ENCODE data around the gene COPS7A. TPM values are rescaled to one million over a fixed set of nuclear protein-coding genes. Genes with fewer than 3 reads are reported as not detected.

COPS7A gene
- total RNA-seq, 4 donors from 2014 or later, result 51.9 to 71.8 (median 63.0) TPM

- Histone ChIP-seq H3K4me3 (no peak overlapping the region), H3K36me3 (no peaks in the 10 kb centered on the region), H3K4me1 (peaks cover 13 to 21% (median 18%) of the 10 kb centered on the region in 4 donors), H3K9me3 (no peaks in the 10 kb centered on the region), H3K27ac (replicated peaks in 1 of 4) (no peak overlapping the region), H3K27me3 (peaks cover 4 to 89% (median 39%) of the 10 kb centered on the region in 4 donors)
- TF ChIP-seq, protein P1, sequence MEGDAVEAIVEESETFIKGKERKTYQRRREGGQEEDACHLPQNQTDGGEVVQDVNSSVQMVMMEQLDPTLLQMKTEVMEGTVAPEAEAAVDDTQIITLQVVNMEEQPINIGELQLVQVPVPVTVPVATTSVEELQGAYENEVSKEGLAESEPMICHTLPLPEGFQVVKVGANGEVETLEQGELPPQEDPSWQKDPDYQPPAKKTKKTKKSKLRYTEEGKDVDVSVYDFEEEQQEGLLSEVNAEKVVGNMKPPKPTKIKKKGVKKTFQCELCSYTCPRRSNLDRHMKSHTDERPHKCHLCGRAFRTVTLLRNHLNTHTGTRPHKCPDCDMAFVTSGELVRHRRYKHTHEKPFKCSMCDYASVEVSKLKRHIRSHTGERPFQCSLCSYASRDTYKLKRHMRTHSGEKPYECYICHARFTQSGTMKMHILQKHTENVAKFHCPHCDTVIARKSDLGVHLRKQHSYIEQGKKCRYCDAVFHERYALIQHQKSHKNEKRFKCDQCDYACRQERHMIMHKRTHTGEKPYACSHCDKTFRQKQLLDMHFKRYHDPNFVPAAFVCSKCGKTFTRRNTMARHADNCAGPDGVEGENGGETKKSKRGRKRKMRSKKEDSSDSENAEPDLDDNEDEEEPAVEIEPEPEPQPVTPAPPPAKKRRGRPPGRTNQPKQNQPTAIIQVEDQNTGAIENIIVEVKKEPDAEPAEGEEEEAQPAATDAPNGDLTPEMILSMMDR (IDR thresholded peaks at IDR 0.05), result no peak
- TF ChIP-seq POLR2AphosphoS5 (IDR thresholded peaks at IDR 0.05) (no peak), EP300 (IDR thresholded peaks at IDR 0.05) (no peak), POLR2A (IDR thresholded peaks at IDR 0.05; ENCODE audit: low read depth) (no peak)
- intact Hi-C loops (cut with DNase I), result no loop called here
- 64% methylated on average over 8 of the region's 8 CpGs for WGBS
- DNase-seq (ENCODE audit: extremely low spot score), result no peak
Measured at GRCh38 chr12:6698352-6699046, 25.3 kb upstream of the COPS7A start.

- H3K27me3 ChIP-seq, result peaks cover 4 to 99% (median 46%) of the 10 kb centered on the region in 4 donors
Measured at GRCh38 chr12:6699259-6699988, 24.4 kb upstream of the COPS7A start.

GRCh38 chr12:6699989-6700645 is 23.7 kb upstream of the COPS7A start:
- Histone ChIP-seq H3K27me3 (peaks cover 4 to 99% (median 46%) of the 10 kb centered on the region in 4 donors), H3K4me1 (peaks cover 13 to 21% (median 18%) of the 10 kb centered on the region in 4 donors), H3K36me3 (no peaks in the 10 kb centered on the region), H3K27ac (replicated peaks in 1 of 4) (peak overlapping the region in 1 of 4 donors; percentile 20), H3K9me3 (no peaks in the 10 kb centered on the region), H3K4me3 (peak overlapping the region; percentile 52 to 78 (median 56))
- TF ChIP-seq POLR2A (IDR thresholded peaks at IDR 0.05; ENCODE audit: low read depth), result no peak
- TF ChIP-seq, protein P1 (IDR thresholded peaks at IDR 0.05), result no peak
- no peak for TF ChIP-seq EP300 (IDR thresholded peaks at IDR 0.05)
- no peak for TF ChIP-seq POLR2AphosphoS5 (IDR thresholded peaks at IDR 0.05)
- no peak for DNase-seq (ENCODE audit: extremely low spot score)
- intact Hi-C loops (cut with DNase I), result no loop called here
- WGBS, result 4% methylated on average over 4 of the region's 65 CpGs

More at GRCh38 chr12:6699259-6699988, 24.4 kb upstream of the COPS7A start:
- Histone ChIP-seq H3K27ac (replicated peaks in 1 of 4) (no peak overlapping the region), H3K36me3 (no peaks in the 10 kb centered on the region), H3K4me3 (peak overlapping the region; percentile 52 to 78 (median 56)), H3K4me1 (peaks cover 13 to 21% (median 18%) of the 10 kb centered on the region in 4 donors), H3K9me3 (no peaks in the 10 kb centered on the region)
- intact Hi-C loops (cut with DNase I), result no loop called here
- TF ChIP-seq POLR2A (IDR thresholded peaks at IDR 0.05; ENCODE audit: low read depth), result no peak
- TF ChIP-seq, protein P1 (IDR thresholded peaks at IDR 0.05), result no peak
- no peak for TF ChIP-seq EP300 (IDR thresholded peaks at IDR 0.05)
- no peak for TF ChIP-seq POLR2AphosphoS5 (IDR thresholded peaks at IDR 0.05)
- no peak for DNase-seq (ENCODE audit: extremely low spot score)
- WGBS, result 28% methylated on average over 16 of the region's 16 CpGs

DNA sequence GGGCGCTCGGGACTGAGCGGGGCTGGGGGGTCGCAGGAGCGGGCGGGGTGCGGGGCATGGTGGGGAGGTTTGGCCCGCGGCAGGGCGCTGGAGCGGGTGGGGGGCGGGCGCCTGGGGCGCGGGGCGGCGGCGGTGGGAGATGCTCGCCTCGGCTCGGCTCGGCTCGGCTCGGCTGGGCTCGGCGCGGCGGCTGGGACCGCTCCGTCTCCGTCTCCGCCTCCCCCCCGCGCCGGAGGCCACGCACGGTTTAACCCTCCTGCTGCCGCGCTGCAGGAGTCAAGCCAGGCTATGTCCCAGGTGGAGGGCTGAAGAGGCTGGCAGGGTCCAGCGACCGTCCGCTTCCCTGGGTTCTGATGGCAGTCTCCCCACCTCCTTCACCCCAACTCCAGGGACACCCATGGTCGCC is 23.2 kb upstream of the COPS7A start, which contains the start of gene PIANP:
TSS of gene PIANP (minus strand) at position 170 of the 406 bp plus-strand sequence. CDS start 2,754 bp downstream, outside the sequence.
- no peak for TF ChIP-seq POLR2A (IDR thresholded peaks at IDR 0.05; ENCODE audit: low read depth)
- TF ChIP-seq EP300 (IDR thresholded peaks at IDR 0.05), result no peak
- TF ChIP-seq POLR2AphosphoS5 (IDR thresholded peaks at IDR 0.05), result no peak
- TF ChIP-seq, protein P1 (IDR thresholded peaks at IDR 0.05), result no peak
- peak within 1 kb of the TSS in 1 of 4 donors; percentile 20 for H3K27ac ChIP-seq (replicated peaks in 1 of 4)

More for the DNA sequence above, 23.2 kb upstream of the COPS7A start, which contains the start of gene PIANP:
- no peaks in the 10 kb centered on the region for H3K9me3 ChIP-seq
- peaks cover 4 to 99% (median 46%) of the 10 kb centered on the region in 4 donors for H3K27me3 ChIP-seq
- 0% methylated on average over 1 of the region's 43 CpGs for WGBS
- H3K36me3 ChIP-seq, result no peaks in the 10 kb centered on the region
- DNase-seq (ENCODE audit: extremely low spot score), result no peak
- peaks cover 13 to 21% (median 18%) of the 10 kb centered on the region in 4 donors for H3K4me1 ChIP-seq
- intact Hi-C loops (cut with DNase I), result no loop called here
- peak within 1 kb of the TSS; percentile 52 to 78 (median 56) for H3K4me3 ChIP-seq
